Measurements from ENCODE around the gene HMG20B.

HMG20B gene

GRCh38 chr19:3572855-3573161 is at the start of gene HMG20B:
Gene HMG20B, plus strand, starts transcription at chr19:3572944. Its CDS starts 366 bp downstream, at chr19:3573310.
- peaks cover 14% of the 10 kb centered on the region for H3K36me3 ChIP-seq (replicated peaks)
- DNase-seq = no peak
- peak within 1 kb of the TSS; percentile 58 for H3K27ac ChIP-seq
- peak within 1 kb of the TSS; percentile 77 for H3K4me3 ChIP-seq (ENCODE audit: low read depth, low read length)
- no peaks in the 10 kb centered on the region for H3K27me3 ChIP-seq (replicated peaks)
- in situ Hi-C loops (cut with HindIII; ENCODE audit: low pct_ligation_motif_present, low sequenced_read_pairs) = no loop called here
- TF ChIP-seq CTCF (IDR thresholded peaks at IDR 0.05; ENCODE audit: low read depth, low read length, missing control alignments) = no peak

GRCh38 chr19:3523361-3524077 is 49.2 kb upstream of the HMG20B start:
- H3K36me3 ChIP-seq (replicated peaks) = peaks cover 36% of the 10 kb centered on the region
- TF ChIP-seq CTCF (IDR thresholded peaks at IDR 0.05; ENCODE audit: low read depth, low read length, missing control alignments) = no peak

GRCh38 chr19:3524078-3524842 is 48.5 kb upstream of the HMG20B start:
- peaks cover 36% of the 10 kb centered on the region for H3K36me3 ChIP-seq (replicated peaks)
- no peak overlapping the region for H3K27ac ChIP-seq
- DNase-seq = no peak
- in situ Hi-C loops (cut with HindIII; ENCODE audit: low pct_ligation_motif_present, low sequenced_read_pairs) = no loop called here
- no peak for TF ChIP-seq CTCF (IDR thresholded peaks at IDR 0.05; ENCODE audit: low read depth, low read length, missing control alignments)
- H3K27me3 ChIP-seq (replicated peaks) = no peaks in the 10 kb centered on the region
- H3K4me3 ChIP-seq (ENCODE audit: low read depth, low read length) = no peak overlapping the region

More at GRCh38 chr19:3523361-3524077, 49.2 kb upstream of the HMG20B start:
- H3K27ac ChIP-seq = no peak overlapping the region
- DNase-seq = no peak
- in situ Hi-C loops (cut with HindIII; ENCODE audit: low pct_ligation_motif_present, low sequenced_read_pairs) = no loop called here
- no peak overlapping the region for H3K4me3 ChIP-seq (ENCODE audit: low read depth, low read length)
- no peaks in the 10 kb centered on the region for H3K27me3 ChIP-seq (replicated peaks)

DNA sequence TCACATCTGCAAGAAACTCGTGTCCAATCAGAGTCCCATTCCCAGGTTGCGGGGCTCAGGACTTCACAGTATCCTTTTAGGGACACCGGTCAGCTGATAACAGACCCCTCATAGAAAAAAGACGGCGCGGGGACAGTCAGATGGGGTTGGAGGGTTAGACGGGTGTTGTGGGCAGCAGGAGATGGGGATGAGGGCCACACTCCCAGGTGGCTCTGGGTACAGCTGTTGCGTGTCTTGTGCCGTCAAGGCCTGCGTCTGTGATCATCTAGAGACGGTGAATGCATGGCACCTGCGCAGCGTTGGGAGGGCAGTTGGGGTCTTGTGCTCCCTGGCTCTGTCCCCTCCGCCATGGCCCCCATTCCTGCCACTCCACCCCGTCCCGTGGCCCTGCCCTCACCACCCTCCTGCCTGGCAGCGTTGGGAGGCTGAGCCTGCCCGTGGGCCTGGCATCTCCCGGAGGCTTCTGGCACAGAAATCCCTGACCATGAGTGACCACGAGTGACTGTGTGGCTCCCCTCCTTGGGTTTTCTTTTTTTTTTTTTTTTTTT is 47.8 kb upstream of the HMG20B start:
- in situ Hi-C loops (cut with HindIII; ENCODE audit: low pct_ligation_motif_present, low sequenced_read_pairs) = no loop called here
- TF ChIP-seq CTCF (IDR thresholded peaks at IDR 0.05; ENCODE audit: low read depth, low read length, missing control alignments) = no peak
- peaks cover 36% of the 10 kb centered on the region for H3K36me3 ChIP-seq (replicated peaks)
- no peak overlapping the region for H3K4me3 ChIP-seq (ENCODE audit: low read depth, low read length)
- no peak overlapping the region for H3K27ac ChIP-seq
- no peak for DNase-seq
- H3K27me3 ChIP-seq (replicated peaks) = no peaks in the 10 kb centered on the region

DNA sequence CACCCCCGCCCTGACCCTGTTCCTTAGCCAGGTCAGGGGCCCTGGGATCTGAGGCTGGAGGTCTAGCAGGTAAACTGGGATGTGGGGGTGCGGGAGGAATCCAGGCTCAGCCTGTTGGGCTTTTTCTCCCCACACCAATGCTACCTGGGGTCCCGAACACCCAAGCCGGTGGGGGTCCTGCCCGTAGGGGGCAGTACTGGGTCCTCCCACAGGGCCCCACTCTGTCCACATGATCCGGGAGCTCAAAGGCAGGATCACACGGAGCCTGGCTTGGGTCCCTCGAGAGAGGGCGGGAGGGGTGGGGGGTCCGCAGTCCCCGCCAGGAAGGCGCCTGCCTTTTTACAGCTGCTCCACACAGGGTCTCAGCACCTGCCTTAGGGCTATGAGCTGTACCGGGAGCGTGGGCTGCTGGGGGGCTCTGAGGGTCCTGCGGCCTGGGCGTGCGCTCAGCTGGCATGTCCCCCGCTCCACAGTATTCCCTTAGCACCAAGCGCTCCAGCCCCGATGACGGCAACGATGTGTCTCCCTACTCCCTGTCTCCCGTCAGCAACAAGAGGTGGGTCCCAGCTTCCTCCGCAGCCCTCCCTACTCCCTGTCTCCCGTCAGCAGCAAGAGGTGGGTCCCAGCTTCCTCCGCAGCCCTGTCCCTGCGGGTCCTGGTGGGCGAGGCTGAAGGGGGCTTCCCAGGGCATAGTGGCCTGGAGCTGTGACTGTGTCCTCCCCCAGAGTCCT is 46.1 kb upstream of the HMG20B start:
- peaks cover 44% of the 10 kb centered on the region for H3K36me3 ChIP-seq (replicated peaks)
- no peak for DNase-seq
- TF ChIP-seq CTCF (IDR thresholded peaks at IDR 0.05; ENCODE audit: low read depth, low read length, missing control alignments) = peak; percentile 44
- no peak overlapping the region for H3K4me3 ChIP-seq (ENCODE audit: low read depth, low read length)
- H3K27me3 ChIP-seq (replicated peaks) = no peaks in the 10 kb centered on the region
- no peak overlapping the region for H3K27ac ChIP-seq
- in situ Hi-C loops (cut with HindIII; ENCODE audit: low pct_ligation_motif_present, low sequenced_read_pairs) = no loop called here
